NCI-H1048 (cell line): ENCODE data around the gene NUP214.
"Not testable (repeated sequence)": the region's sequence is repeated elsewhere in the genome, so short reads cannot be mapped to it uniquely, and the experiment has no call there.

ENCODE experiments used
- DNase-seq: peaks from one replicate; lab custom pipeline; 2025; lab: John Stamatoyannopoulos, UW

Gene NUP214

GRCh38 chr9:131259916-131260597 is 134.7 kb downstream of the NUP214 start:
- no peak for DNase-seq

DNA sequence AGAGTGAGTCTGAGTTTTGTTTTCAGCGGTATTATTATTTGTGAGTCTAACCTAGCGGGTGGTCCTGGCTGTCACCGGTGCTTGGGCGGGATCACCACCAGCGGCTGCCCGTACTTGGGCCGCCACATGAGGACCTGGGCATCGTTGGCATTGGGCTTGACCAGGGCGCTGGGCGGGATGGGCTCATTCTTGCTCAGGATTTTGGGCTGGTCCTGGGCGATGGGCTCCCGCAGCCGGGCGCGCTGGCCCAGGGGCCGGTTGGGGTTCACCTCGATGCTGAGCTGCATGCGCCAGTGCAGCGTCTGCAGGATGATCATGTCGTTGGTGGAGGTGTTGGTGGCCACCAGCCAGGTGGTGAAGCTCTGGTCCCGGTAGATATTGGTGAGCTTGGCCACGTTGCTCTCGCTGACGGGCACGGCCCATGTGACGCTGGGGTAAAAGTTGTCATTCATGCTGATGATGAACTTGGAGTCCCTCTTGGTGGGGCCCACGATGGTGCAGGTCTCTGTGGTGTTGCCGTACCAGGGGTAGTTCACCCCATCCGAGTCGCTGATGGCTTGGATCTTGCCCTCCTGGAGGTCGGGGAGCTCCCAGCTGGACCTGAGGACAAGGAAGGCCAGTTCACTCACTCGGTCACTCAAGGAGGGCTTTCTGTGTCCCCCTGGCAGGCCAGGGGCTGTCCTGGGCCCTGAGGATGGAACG is 135.5 kb downstream of the NUP214 start:
- no peak for DNase-seq

DNA sequence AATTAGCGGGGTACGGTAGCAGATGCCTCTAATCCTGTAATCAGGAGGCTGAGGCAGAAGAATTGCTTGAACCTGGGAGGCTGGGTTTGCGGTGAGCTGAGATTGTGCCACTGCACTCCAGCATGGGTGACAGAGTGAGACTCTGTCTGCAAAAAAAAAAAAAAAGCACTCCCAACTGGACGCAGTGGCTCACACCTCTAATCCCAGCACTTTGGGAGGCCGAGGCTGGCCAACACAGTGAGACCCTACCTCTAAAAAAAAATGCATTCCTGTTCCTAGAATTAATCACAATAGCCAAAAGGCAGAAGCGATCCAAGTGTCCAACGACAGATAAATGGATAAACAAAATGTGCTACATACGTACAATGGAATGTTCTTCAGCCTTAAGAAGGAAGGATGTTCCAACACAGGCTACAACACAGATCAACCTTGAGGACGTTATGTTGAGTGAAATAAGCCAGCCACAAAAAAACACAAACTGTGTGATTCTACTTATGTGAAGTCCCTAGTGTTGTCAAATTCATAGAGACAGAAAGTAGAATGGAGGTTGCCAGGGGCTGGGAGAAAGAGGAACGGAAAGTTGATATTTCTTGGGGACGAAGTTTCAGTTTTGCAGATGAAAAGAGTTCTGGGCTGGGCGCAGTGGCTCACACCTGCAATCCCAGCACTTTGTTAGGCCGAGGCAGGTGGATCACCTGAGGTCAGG is 137.1 kb downstream of the NUP214 start:
- DNase-seq = no peak

- not testable (repeated sequence) for DNase-seq
Measured at GRCh38 chr9:131263033-131263343, 137.6 kb downstream of the NUP214 start.

- no peak for DNase-seq
Measured at GRCh38 chr9:131263701-131264100, 138.3 kb downstream of the NUP214 start.

GRCh38 chr9:131264231-131264630 is 138.8 kb downstream of the NUP214 start:
- no peak for DNase-seq

DNA sequence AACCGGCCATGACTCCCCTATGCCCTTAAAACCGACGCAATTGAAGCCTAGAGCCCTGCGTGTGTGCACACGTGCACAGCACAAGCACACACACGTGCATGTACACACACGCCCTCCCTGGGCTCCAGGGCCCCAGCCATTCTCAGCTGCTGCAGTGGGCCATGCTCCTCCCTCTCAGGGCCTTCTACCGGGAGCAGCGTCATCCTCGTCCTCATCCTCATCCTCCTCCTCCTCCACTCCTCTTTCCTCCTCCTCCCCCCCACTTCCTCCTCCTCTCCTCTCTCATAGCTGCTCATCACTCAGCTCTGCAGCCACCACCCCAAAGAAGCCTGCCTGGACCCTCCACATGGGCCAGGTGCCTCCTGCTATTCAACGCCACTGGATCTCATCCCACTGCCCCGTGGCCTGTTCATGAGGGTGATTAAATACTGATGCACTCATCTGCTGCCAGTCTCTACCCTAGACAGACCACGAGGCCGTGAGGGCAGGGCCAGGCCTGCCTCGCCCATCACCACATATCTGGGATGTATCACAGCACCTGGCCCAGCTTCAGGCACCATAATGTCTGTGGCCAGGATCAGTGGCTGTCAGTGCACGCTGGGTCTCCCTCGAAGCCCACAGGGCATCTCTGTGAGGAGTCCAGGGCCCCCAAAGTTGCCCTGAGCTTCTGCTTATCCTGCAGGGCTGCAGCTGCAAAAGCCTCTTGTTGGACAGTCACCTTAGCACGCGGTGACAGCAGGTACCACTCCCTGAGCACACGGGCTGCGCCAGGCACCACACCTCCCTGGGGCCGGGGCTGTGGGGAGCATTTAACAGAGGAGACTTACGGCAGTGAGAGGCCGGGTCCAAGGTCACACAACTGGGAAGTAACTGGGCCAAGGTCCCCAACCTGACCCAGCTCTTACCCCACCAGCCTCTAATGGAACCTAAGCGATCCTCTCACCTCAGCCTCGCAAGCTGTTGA is 141.2 kb downstream of the NUP214 start:
- DNase-seq = no peak

- no peak for DNase-seq
Measured at GRCh38 chr9:131270171-131271015, 145.0 kb downstream of the NUP214 start.

DNA sequence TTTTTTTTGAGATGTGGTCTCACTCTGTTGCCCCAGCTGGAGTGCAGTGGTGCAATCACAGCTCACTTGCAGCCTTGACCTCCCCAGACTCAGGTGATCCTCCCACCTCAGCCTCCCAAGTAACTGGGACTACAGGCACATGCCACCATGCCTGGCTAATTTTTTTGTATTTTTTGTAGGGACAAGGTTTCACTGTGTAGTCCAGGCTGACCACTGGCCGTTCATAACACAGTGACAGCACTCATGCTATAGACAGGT is 145.6 kb downstream of the NUP214 start:
- not testable (repeated sequence) for DNase-seq

DNA sequence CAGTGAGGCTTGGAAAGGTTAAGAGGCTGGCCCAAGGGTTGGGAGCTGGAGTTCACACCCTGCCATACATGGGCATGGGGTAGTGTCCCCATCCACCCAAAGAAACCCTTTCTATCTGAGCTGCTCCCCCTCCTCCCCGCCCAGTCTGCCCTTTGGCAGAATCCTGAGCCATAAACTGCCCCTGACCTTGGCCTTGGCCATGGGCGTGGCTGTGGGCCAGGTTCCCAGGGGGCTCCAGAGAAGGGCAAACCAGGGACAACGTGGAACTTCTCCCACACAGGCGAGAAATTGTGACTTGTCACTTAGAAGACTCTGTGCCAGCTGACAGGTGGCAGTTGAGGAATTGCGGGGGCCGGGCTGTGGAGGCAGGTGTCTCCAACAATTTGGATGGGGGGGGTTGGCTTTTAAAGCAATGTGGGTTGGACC is 146.1 kb downstream of the NUP214 start:
- DNase-seq = no peak

- DNase-seq = no peak
Measured at GRCh38 chr9:131272212-131272611, 146.8 kb downstream of the NUP214 start.

- DNase-seq = no peak
Measured at GRCh38 chr9:131273146-131273855, 147.9 kb downstream of the NUP214 start.

DNA sequence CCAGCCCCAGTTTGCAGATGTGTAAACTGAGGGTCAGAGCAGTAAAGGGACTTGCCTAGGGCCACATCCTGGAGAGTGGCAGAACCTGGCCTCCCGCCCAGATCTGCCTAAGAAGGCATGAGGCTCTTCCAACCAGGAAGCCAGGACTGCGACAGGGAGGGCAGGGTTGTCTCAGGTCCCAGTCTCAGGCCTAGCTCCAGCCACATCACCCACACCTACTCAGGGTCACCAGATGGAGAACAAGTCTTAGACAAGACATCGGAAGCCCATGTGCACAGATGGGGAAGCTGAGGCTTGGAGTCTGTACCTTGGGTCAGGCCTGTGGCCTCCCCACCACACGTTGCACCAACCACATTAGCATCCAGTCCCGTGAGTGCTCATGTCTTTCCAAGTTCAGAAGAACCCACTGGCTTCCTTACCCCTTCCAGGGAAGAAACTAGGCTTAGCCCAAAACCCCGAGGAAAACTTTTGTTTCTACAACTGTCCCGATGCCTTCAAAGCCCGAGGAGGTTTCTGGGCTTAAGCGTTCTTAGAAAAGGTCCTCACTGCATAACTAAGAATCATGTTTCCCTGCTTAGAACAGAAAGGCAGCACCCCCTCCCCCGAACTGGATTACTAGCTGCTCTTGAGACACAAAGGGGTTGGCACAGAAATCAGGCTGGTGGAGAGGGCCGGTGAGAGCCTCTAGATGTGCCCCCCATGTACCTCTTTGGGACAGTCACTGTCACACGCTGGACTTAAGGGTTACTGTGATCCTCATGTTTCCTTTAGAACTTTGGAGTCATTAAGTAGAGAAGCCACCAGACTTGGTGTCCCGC is 148.7 kb downstream of the NUP214 start:
- no peak for DNase-seq

- DNase-seq = no peak
Measured at GRCh38 chr9:131274674-131275331, 149.4 kb downstream of the NUP214 start.

DNA sequence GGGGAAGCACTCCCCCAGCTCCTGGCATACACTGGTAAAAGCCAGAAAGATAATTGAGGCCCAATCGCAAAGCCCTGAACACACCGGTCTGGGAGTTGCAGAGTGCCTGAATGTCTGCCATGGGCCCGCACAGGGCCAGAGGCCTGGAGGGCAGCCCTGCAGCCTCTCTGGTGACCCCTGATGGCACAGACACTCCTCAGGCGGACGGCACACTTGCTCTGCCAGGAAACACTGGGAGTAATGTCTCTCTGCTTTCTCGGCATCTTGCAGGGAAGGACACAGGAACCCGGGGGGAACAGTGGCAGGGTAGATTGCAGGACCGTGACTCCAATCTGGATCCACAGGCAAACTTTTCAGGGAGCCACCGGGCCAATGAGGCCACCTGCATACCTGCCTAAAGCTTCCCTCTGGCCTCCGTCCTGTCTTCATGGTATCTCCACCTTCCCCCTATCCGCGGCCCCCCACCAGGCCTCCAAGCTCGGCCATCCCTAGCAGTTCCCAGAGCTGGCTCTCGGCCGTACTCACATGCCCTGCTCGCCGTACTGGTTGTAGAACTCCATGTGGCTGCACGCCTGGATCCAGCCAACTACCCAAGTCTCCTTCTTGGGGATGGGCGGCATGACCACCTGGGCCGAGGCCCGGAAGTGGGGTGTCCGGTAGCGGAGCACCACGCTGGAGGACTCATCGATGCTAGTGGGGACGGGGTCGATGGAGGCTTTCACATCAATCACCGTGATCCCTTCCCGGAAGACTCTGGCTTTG is 150.1 kb downstream of the NUP214 start:
- DNase-seq = no peak

DNA sequence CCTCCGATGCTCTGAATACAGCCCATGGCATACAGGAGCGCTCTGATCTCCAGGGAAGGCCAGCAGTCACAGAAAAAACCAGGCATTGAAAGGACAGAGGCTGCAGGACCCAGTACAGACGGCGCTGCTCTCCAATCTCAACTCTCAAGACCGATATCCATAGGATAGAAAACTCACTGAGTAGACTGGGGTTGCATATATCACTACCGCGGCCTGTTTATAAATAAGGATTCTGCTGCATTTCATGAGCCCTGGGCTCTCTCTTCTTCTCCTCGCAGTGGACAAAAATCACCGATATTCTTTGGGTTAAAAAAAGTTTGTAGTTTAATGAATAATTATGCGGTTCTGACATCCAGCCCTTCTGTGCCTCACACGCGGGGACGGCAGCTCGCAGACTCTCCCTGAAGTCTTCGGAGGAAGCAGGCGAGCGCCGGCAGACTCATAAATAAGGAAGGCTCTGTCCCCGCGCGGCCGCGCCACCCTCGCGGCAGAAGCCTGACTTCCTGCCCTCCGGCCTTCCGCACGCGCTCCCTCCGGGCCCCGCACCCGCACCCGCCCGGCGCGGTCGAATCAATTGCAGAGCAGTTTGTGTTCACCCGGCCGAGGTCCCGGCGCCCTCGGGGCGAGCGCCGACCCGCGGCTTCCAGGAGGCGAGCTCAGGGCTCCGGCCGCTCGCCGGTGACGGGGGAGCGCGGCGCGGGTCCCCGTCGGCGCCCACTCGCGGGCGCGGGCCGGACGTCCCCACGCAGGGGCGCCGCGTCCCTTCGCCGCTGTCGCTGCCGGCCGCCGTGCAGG is 150.9 kb downstream of the NUP214 start, which contains the start of gene FAM78A:
Gene FAM78A (minus strand): TSS at position 417 of the 795 bp plus-strand sequence. CDS start 331 bp downstream, at position 86.
- no peak for DNase-seq

GRCh38 chr9:131276891-131277286 is 151.5 kb downstream of the NUP214 start:
- no peak for DNase-seq
